ENCODE data around the gene SERPINA12. TPM values are rescaled to one million over a fixed set of nuclear protein-coding genes. Genes with fewer than 3 reads are reported as not detected.

Gene SERPINA12
- total RNA-seq, 1 experiment from 2014 or later: not detected

- H3K27me3 Mint-ChIP-seq (ENCODE audit: low read depth): peaks cover 7% of the 10 kb centered on the region
- no peak for TF ChIP-seq ZBTB43 (CRISPR knock-in tag; IDR thresholded peaks at IDR 0.05)
- no peak for TF ChIP-seq ESRRA (CRISPR knock-in tag; IDR thresholded peaks at IDR 0.05; ENCODE audit: borderline replicate concordance)
- no peak for TF ChIP-seq SMAD4 (CRISPR knock-in tag; IDR thresholded peaks at IDR 0.05)
- TF ChIP-seq AR (CRISPR knock-in tag; IDR thresholded peaks at IDR 0.05): no peak
- no peak for ATAC-seq
- H3K36me3 Mint-ChIP-seq: peaks cover 27% of the 10 kb centered on the region
- H3K27ac Mint-ChIP-seq: no peak overlapping the region
- no peak for DNase-seq (ENCODE audit: low spot score)
- CTCF ChIA-PET: interaction anchor here (2.3 kb wide), 1 partner anchor 21 kb away, joined by 6 read pairs; no protein-coding TSS in a partner anchor
- peaks cover 8% of the 10 kb centered on the region; the same call in 1 of the 2 replicates for H3K4me1 Mint-ChIP-seq
- H3K4me3 Mint-ChIP-seq: no peak overlapping the region
- POLR2A ChIA-PET: no interaction called here
- H3K9me3 Mint-ChIP-seq: peaks cover 44% of the 10 kb centered on the region
Measured at GRCh38 chr14:94465042-94465441, 44.2 kb downstream of the SERPINA12 start.

GRCh38 chr14:94464290-94464689, 45.0 kb downstream of the SERPINA12 start:
- DNase-seq (ENCODE audit: low spot score): no peak
- H3K27ac Mint-ChIP-seq: no peak overlapping the region
- no peak for ATAC-seq
- peaks cover 10% of the 10 kb centered on the region for H3K27me3 Mint-ChIP-seq (ENCODE audit: low read depth)
- H3K4me1 Mint-ChIP-seq: peaks cover 8% of the 10 kb centered on the region; the same call in 1 of the 2 replicates
- peaks cover 47% of the 10 kb centered on the region for H3K9me3 Mint-ChIP-seq
- H3K4me3 Mint-ChIP-seq: no peak overlapping the region
- CTCF ChIA-PET: no interaction called here
- peaks cover 27% of the 10 kb centered on the region for H3K36me3 Mint-ChIP-seq
- POLR2A ChIA-PET: no interaction called here
- no peak for TF ChIP-seq SMAD3 (CRISPR knock-in tag; IDR thresholded peaks at IDR 0.05; ENCODE audit: borderline replicate concordance)
- TF ChIP-seq ZNF219 (CRISPR knock-in tag; IDR thresholded peaks at IDR 0.05; ENCODE audit: borderline replicate concordance): no peak
- no peak for TF ChIP-seq ZNF396 (CRISPR knock-in tag; IDR thresholded peaks at IDR 0.05; ENCODE audit: borderline replicate concordance)
- no peak for TF ChIP-seq IRF1 (CRISPR knock-in tag; IDR thresholded peaks at IDR 0.05)
- no peak for TF ChIP-seq GTF2I (CRISPR knock-in tag; conservative IDR thresholded peaks at IDR 0.05)
- no peak for TF ChIP-seq ZNF425 (CRISPR knock-in tag; conservative IDR thresholded peaks at IDR 0.05)
- TF ChIP-seq ZNF281 (CRISPR knock-in tag; IDR thresholded peaks at IDR 0.05): no peak
- TF ChIP-seq SOX15 (CRISPR knock-in tag; IDR thresholded peaks at IDR 0.05): no peak
- no peak for TF ChIP-seq USF2 (CRISPR knock-in tag; IDR thresholded peaks at IDR 0.05)
- no peak for TF ChIP-seq ATF2 (CRISPR knock-in tag; IDR thresholded peaks at IDR 0.05; ENCODE audit: borderline replicate concordance, low read depth)
- no peak for TF ChIP-seq NR2C2 (CRISPR knock-in tag; IDR thresholded peaks at IDR 0.05)
- no peak for TF ChIP-seq TCF7 (CRISPR knock-in tag; IDR thresholded peaks at IDR 0.05; ENCODE audit: low read depth)
- no peak for TF ChIP-seq EMX1 (CRISPR knock-in tag; IDR thresholded peaks at IDR 0.05)
- TF ChIP-seq ZBTB21 (CRISPR knock-in tag; IDR thresholded peaks at IDR 0.05; ENCODE audit: borderline replicate concordance): no peak
- no peak for TF ChIP-seq CREM (CRISPR knock-in tag; IDR thresholded peaks at IDR 0.05)
- TF ChIP-seq CTCF (IDR thresholded peaks at IDR 0.05): no peak
